K562 (cell line): Measurements from ENCODE around the gene KMT2A. TPM values are rescaled to one million over a fixed set of nuclear protein-coding genes. Genes with fewer than 3 reads are reported as not detected.

Experiments used
- ATAC-seq: fragments of 200-7000 bp; cut with Tn5 transposase; 3 replicates; pipeline ENCODE4 v1.9.1; 2020; ENCODE audit warnings: moderate library complexity
- BruUV-seq: library from RNA; stranded (reverse); fragments of 400-500 nt; replicated peaks from 2 replicates; lab custom pipeline; 2021; lab: Mats Ljungman, UMichigan
- CTCF ChIA-PET: fragments of 300-600 bp; formaldehyde crosslinking; extraction: SDS; loops from one replicate; lab custom pipeline; 2021; ENCODE audit warnings: low intra/inter-chr PET ratio; lab: Yijun Ruan, JAX
- POLR2A ChIA-PET: fragments of 300-600, 350-650 bp; sonication (Branson Sonifier 250); formaldehyde crosslinking; extraction: SDS; loops from one replicate; lab custom pipeline; 2021; ENCODE audit warnings: antibody characterized with exemption, inconsistent platforms; lab: Yijun Ruan, JAX
- DNase-seq, 4 experiments: peaks; one replicate each; pipeline versions ENCODE4 v3.0.0 to v3.0.0-alpha.2; 2011 to 2018; ENCODE audit warnings: low spot score in 3 of 4, mixed read lengths in 3 of 4; ENCODE audit errors: extremely low read depth in 1 of 4
- FAIRE-seq: peaks from 2 replicates; lab custom pipeline; 2011; peaks lifted over from hg19 to GRCh38; lab: Jason Lieb, UNC
- H2AFZ ChIP-seq: 2 replicates; pipeline ENCODE4 v1.6.0; 2011; ENCODE audit warnings: low read depth, low read length, control low read depth, inconsistent platforms
- H3K27ac ChIP-seq: fragments of 200-600 bp; 3 replicates; pipeline ENCODE4 v1.8.0; 2011; ENCODE audit warnings: low read depth, mild to moderate bottlenecking, control low read depth, inconsistent platforms, low read length, moderate library complexity, mixed read lengths; ENCODE audit errors: extremely low read depth
- H3K27me3 ChIP-seq, 2 experiments: fragments of 300-600 bp in 1 of 2; 2 replicates in 1 of 2; 3 replicates in 1 of 2; pipeline versions ENCODE4 v1.6.0 to v1.8.0; 2011; ENCODE audit warnings: inconsistent platforms in 2 of 2, low read length in 2 of 2, mild to moderate bottlenecking in 1 of 2, mixed read lengths in 1 of 2, moderate library complexity in 1 of 2; ENCODE audit not compliant: control insufficient read depth in 2 of 2, insufficient read depth in 2 of 2
- H3K36me3 ChIP-seq: fragments of 300-600 bp; 3 replicates; pipeline ENCODE4 v1.8.0; 2011; ENCODE audit warnings: mild to moderate bottlenecking, low read length, inconsistent platforms; ENCODE audit not compliant: control insufficient read depth, insufficient read depth
- H3K4me1 ChIP-seq, 2 experiments: fragments of 200-600 bp in 1 of 2; replicated peaks in 1 of 2; 2 replicates in 1 of 2; 3 replicates in 1 of 2; pipeline versions ENCODE4 v1.5.1 to v1.8.0; 2011; ENCODE audit warnings: inconsistent platforms in 2 of 2, low read length in 2 of 2, mild to moderate bottlenecking in 1 of 2, mixed read lengths in 1 of 2, moderate library complexity in 1 of 2; ENCODE audit not compliant: control insufficient read depth in 2 of 2, insufficient read depth in 2 of 2
- H3K4me2 ChIP-seq: 2 replicates; pipeline ENCODE4 v1.6.1; 2011; ENCODE audit warnings: low read length, control low read depth, inconsistent platforms, mixed read lengths; ENCODE audit not compliant: insufficient read depth
- H3K4me3 ChIP-seq: fragments of 200-600 bp; sonication (generic), shearing (Covaris generic); 2 replicates; pipeline ENCODE4 v1.5.1; 2016; ENCODE audit warnings: control low read depth, inconsistent platforms
- H3K79me2 ChIP-seq: fragments of 200-600 bp; 3 replicates; pipeline ENCODE4 v1.8.0; 2011; ENCODE audit warnings: low read length, inconsistent platforms; ENCODE audit not compliant: control insufficient read depth, insufficient read depth
- H3K9ac ChIP-seq, 2 experiments: 2 replicates each; pipeline versions ENCODE4 v1.6.0 to v1.6.1; 2011; ENCODE audit warnings: low read depth in 2 of 2, low read length in 2 of 2, control low read depth in 1 of 2, inconsistent platforms in 1 of 2, mild to moderate bottlenecking in 1 of 2, mixed read lengths in 1 of 2; ENCODE audit not compliant: insufficient read depth in 1 of 2
- H3K9me1 ChIP-seq: one replicate; pipeline ENCODE4 v1.6.0; 2011; ENCODE audit warnings: inconsistent platforms, mild to moderate bottlenecking, low read length, moderate library complexity; ENCODE audit not compliant: control insufficient read depth, insufficient read depth
- H3K9me3 ChIP-seq: replicated peaks from 2 replicates; pipeline ENCODE4 v1.5.1; 2011; ENCODE audit warnings: low read depth, low read length, inconsistent platforms; ENCODE audit not compliant: control insufficient read depth, insufficient read depth
- H4K20me1 ChIP-seq: replicated peaks from 2 replicates; pipeline ENCODE4 v1.6.1; 2011; ENCODE audit warnings: low read length, inconsistent platforms, mixed read lengths; ENCODE audit not compliant: control insufficient read depth, insufficient read depth
- CBFB ChIP-seq: sonication (generic); formaldehyde crosslinking; IDR thresholded peaks from 2 replicates; pipeline ENCODE4 v1.4.0; 2020; ENCODE audit warnings: mild to moderate bottlenecking, missing genetic modification reagents
- KDM5B ChIP-seq: fragments of 200-600 bp; sonication (generic); IDR thresholded peaks from 2 replicates; pipeline ENCODE4 v1.6.1; 2012; ENCODE audit warnings: low read depth, mild to moderate bottlenecking, moderate library complexity, low read length, control low read depth, inconsistent platforms; ENCODE audit not compliant: insufficient replicate concordance
- RAD21 ChIP-seq, 2 experiments: fragments of 250-450 bp in 1 of 2; fragments of 450-650 bp in 1 of 2; sonication (Bioruptor Pico) in 1 of 2; formaldehyde crosslinking in 1 of 2; IDR thresholded peaks in 1 of 2; conservative IDR thresholded peaks in 1 of 2; 2 replicates each; pipeline versions ENCODE4 v1.4.0 to v1.8.0; 2020 to 2022; ENCODE audit warnings: mild to moderate bottlenecking in 2 of 2, moderate library complexity in 1 of 2
- TRIM24 ChIP-seq, 2 experiments: fragments of 450-650 bp; IDR thresholded peaks; 2 replicates each; pipeline ENCODE4 v1.6.1; 2016
- ZNF449 ChIP-seq: fragments of 250-450 bp; sonication (Bioruptor Pico); IDR thresholded peaks from 2 replicates; pipeline ENCODE4 v1.8.0; 2022; ENCODE audit warnings: moderate library complexity, mild to moderate bottlenecking, inconsistent platforms
- ZNF77 ChIP-seq: fragments of 250-450 bp; sonication (Bioruptor Pico); IDR thresholded peaks from 2 replicates; pipeline ENCODE4 v1.5.0; 2020
- WGBS: fragments of 100-300 bp; shearing (Covaris generic); methylation state at CpG from one replicate; pipeline ENCODE4 v1.1.6; 2016; ENCODE audit warnings: low coverage, mixed read lengths; ENCODE audit not compliant: insufficient coverage; ENCODE audit errors: missing lambda C conversion rate; 5-methylcytosine and 5-hydroxymethylcytosine counted together
- in situ Hi-C: fragments of 300-500 bp; cut with MboI; formaldehyde crosslinking; loops from 4 replicates; pipeline ENCODE4 v1.15.0; 2018; ENCODE audit warnings: inconsistent platforms, mixed read lengths
- intact Hi-C: fragments of 100-400 bp; cut with micrococcal nuclease; formaldehyde crosslinking; loops from 2 replicates; pipeline ENCODE4 v1.14.2; 2022
- polyA plus RNA-seq, 8 experiments: library from polyadenylated mRNA; depleted of rRNA in 4 of 8; stranded (reverse) in 5 of 8; unstranded in 3 of 8; fragments of >200 nt; fragmentation: Nextera tagmentation in 2 of 8; fragmentation: Illumina TruSeq in 1 of 8; extraction: Ambion mirVana in 2 of 8; extraction: Trizol in 1 of 8; gene quantifications; 2 replicates each; pipeline versions ENCODE4 v1.2.1 to v1.2.3, GENCODE V29; 2011 to 2014; ENCODE audit warnings: inconsistent platforms in 1 of 8, missing spikeins in 1 of 8
- total RNA-seq, 7 experiments: library from RNA; depleted of rRNA in 6 of 7; stranded (reverse); fragments of >200 nt in 6 of 7; fragmentation: Illumina TruSeq in 2 of 7; extraction: Trizol in 2 of 7; gene quantifications; 2 replicates each; pipeline versions ENCODE4 v1.2.1 to v1.2.3, GENCODE V29; 2011 to 2021; ENCODE audit warnings: low replicate concordance in 1 of 7
- TF ChIP-seq, protein P1 (sequence below), 3 experiments: IDR thresholded peaks in 2 of 3; conservative IDR thresholded peaks in 1 of 3; 2 replicates each; pipeline ENCODE4 v1.5.1; 2011 to 2012; ENCODE audit warnings: low read length in 3 of 3, mild to moderate bottlenecking in 3 of 3, control low read depth in 2 of 3, improper control_type of control experiment in 1 of 3, inconsistent platforms in 1 of 3, low read depth in 1 of 3, mixed read lengths in 1 of 3, moderate library complexity in 1 of 3; ENCODE audit not compliant: insufficient read depth in 2 of 3

KMT2A gene
- total and polyA plus RNA-seq, 9 of the 15 experiments (the other 6 are each of a cell fraction or from before 2014, with no cell fraction given), result 9.6 to 59.9 (median 32.6) TPM

- ChIA-PET CTCF (no interaction called here), POLR2A (interaction anchor here (0.6 kb wide), 4 partner anchors 10 to 1637 kb away, joined by 3 read pairs; no protein-coding TSS in a partner anchor)
- no peak overlapping the region for H3K27ac ChIP-seq
- no peaks in the 10 kb centered on the region for H3K9me1 ChIP-seq
- no peak overlapping the region for H3K4me3 ChIP-seq
- ATAC-seq, result no peak
- H3K27me3 ChIP-seq, result no peaks in the 10 kb centered on the region
- H3K4me1 ChIP-seq, result peaks cover 11 to 21% of the 10 kb centered on the region in 2 experiments; a peak in 4 of 5 replicates
- no TSS peak for BruUV-seq
- H2AFZ ChIP-seq, result no peak overlapping the region
- in situ Hi-C loops (no loop called here), intact Hi-C loops (no loop called here)
- no peak overlapping the region for H3K4me2 ChIP-seq
- DNase-seq, result peak in 1 of 4 experiments; percentile 34
- no peaks in the 10 kb centered on the region for H3K36me3 ChIP-seq
- no peaks in the 10 kb centered on the region for H3K9me3 ChIP-seq
- no peaks in the 10 kb centered on the region for H4K20me1 ChIP-seq
- peaks cover 4% of the 10 kb centered on the region; the same call in 2 of the 3 replicates for H3K79me2 ChIP-seq
- 44% methylated on average over 2 of the region's 2 CpGs for WGBS
- TF ChIP-seq ZNF449 (CRISPR knock-in tag) (no peak), KDM5B (no peak), TRIM24 (IDR thresholded peaks at IDR 0.05) (no peak), CBFB (CRISPR knock-in tag) (no peak), ZNF77 (CRISPR knock-in tag) (no peak), RAD21 (CRISPR knock-in tag; conservative IDR thresholded peaks at IDR 0.05 in 1 of 2, IDR thresholded peaks at IDR 0.05 in 1 of 2) (0 out of 4 replicates have a peak, but pooled peaks of 1 of the 2 experiments have one; percentile 10)
- TF ChIP-seq, protein P1, sequence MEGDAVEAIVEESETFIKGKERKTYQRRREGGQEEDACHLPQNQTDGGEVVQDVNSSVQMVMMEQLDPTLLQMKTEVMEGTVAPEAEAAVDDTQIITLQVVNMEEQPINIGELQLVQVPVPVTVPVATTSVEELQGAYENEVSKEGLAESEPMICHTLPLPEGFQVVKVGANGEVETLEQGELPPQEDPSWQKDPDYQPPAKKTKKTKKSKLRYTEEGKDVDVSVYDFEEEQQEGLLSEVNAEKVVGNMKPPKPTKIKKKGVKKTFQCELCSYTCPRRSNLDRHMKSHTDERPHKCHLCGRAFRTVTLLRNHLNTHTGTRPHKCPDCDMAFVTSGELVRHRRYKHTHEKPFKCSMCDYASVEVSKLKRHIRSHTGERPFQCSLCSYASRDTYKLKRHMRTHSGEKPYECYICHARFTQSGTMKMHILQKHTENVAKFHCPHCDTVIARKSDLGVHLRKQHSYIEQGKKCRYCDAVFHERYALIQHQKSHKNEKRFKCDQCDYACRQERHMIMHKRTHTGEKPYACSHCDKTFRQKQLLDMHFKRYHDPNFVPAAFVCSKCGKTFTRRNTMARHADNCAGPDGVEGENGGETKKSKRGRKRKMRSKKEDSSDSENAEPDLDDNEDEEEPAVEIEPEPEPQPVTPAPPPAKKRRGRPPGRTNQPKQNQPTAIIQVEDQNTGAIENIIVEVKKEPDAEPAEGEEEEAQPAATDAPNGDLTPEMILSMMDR (IDR thresholded peaks at IDR 0.05 in 2 of 3, conservative IDR thresholded peaks at IDR 0.05 in 1 of 3; ENCODE audit: insufficient read depth in 2 of 3, low read depth in 1 of 3, low read length in 3 of 3), result peak in 1 of 3 experiments; percentile 18; a peak in 3 of 6 replicates
- TF ChIP-seq, all 486 proteins: peak for 2
- peak; percentile 48 for FAIRE-seq
- no peak overlapping the region for H3K9ac ChIP-seq
Observed at GRCh38 chr11:118430956-118431355, 5.3 kb upstream of the KMT2A start.
